ENCODE data around the gene MIPEP.

DNA sequence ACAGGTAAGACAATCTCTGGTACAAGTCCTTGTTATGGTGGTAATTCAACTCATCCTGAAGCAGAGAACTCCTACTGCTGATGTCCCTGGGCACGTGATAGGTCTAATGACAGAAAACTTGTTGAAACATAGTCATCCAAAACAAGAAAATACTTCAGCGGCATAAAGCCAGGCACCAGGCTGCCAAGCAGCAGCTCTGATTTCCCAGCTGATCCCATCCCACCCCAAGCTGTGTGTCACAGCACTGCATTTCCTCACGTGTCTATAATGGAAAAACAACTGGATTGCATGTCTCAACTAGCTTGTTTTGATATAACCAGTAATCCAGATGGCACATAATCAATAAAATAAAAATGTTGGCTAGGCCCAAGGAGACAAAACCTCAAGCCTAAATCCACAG is 64.8 kb downstream of the MIPEP start:
- TF ChIP-seq POLR2A (IDR thresholded peaks at IDR 0.05; ENCODE audit: low read length) (no peak), GATA1 (IDR thresholded peaks at IDR 0.05; ENCODE audit: low read depth, low read length) (no peak)

All from erythroblast (primary cell).